ENCODE measurements around the gene RASAL3.

RASAL3 gene

DNA sequence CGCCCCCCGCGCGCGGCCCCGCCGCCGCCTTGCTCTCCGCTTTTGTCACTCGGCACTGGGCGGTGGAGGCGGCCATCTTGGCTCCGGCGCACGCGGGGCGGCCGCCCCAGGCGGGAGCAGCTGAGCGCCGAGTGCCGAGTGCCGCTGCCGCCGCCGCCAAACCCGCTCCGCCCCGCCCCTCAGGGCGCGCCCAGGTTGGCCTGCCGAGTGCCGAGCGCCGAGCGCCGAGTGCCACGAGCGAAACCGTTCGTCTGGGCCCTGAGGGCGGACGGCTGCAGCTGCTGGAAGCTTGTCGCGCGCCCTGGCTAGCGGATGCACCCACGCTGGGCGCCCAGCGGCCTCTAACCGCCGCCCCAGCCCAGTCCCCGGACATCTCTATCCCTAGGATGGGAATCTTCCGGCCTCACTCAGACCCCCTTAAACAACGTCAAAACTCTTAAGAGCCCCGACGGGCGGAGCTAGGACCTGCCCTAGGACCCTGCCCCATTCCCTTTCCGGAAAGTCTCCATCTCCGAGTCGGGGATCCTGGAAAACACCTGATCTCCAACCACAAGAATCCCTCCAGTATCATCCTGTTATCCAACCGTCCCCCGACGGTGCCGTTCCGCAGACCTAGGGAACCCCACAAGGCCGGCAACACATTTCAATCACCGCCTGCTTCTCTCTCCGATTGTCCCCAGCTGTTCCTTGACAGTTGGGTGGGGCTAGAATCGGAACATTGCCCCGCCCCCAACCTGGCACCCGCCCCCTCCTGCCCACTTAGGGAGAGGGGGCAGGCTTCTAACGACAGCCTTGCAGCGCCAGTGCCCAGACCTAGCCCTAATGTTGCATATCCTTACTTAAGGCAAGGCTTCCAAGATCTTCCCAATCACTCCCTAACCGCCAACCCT lies 31.5 kb downstream of the RASAL3 start:
- peak; percentile 96 for DNase-seq

DNA sequence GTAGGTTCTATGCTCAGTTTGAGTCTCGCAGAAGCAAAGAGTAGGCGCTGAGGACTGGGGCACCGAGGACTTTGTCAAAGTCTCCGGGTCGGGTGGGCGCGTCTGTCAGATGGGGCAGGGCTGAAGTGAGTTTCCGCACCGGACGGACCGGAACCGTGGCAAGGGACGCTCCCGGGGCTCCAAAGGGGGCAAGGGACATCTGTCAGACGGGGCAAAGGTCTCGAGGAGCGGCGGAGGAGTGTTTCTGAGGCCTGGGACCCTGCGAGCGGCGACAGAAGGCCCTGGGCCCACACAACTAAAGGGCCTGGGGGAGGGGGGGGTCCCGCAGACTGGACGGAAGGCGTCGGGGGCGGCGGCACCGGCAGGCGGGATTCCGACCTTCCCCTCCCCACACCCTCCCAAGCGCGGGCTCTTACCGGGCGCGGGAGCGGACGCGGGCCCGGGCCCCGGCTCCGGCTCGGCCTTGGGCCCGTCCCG lies 32.3 kb downstream of the RASAL3 start:
- peak; percentile 73 for DNase-seq

DNA sequence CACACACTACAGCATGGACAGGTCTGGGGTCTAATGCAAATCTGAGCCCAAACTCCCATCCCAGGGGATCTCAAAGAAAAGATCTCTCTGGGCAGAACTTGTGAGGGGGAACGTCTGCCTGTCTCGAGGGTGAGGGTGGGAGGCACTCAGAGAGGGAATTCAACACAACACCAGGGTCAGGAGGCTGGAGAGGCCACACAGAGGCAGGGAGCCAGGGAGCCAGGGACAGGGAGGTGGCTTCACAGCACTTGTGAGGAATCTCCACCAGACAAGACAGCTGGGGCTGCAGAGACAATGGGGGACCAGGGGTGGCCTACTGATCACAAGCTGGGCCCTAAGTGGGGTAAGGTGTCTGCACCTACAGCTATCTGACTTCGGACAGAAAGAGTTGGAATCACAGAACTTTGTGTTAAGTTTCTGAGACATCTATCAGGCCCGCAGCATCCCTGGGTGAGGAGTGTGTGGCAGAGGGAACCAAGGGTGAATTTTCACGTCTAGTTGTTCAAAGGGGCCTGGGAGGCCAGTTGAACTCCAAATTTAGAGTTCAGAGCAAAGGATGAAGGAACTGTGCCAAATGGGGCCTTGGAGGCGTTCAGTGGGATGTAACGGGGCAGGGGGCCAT lies 32.8 kb downstream of the RASAL3 start:
- no peak for DNase-seq

DNA sequence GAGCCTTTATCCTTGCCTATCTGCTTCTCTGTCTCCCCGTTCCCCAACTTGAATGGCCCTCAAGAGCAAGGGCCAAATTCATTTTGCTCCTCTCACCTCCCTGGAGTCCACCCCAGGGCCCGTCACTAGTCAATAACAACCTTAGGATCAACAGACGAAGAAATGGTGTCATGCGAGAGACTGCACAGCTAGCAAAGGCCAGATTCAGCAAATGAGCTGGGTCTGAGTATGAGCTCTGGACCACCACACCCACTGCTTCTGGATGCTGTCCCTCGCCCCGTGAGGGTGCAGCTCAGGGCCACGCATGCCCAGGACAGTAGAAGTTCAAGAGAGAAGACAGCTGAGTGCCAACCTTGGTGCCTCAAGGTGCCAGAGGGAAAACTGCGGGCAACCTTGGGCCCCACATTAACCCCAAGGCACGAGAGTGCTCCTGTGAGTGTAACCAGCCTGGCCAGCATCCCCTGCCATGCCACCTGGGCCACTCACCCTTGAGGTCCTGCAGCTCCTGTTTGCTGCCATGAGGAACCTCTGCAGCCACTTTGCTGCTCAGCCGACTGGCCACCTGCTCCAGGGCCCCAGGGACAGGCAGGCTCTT lies 33.7 kb downstream of the RASAL3 start:
- DNase-seq = no peak

DNA sequence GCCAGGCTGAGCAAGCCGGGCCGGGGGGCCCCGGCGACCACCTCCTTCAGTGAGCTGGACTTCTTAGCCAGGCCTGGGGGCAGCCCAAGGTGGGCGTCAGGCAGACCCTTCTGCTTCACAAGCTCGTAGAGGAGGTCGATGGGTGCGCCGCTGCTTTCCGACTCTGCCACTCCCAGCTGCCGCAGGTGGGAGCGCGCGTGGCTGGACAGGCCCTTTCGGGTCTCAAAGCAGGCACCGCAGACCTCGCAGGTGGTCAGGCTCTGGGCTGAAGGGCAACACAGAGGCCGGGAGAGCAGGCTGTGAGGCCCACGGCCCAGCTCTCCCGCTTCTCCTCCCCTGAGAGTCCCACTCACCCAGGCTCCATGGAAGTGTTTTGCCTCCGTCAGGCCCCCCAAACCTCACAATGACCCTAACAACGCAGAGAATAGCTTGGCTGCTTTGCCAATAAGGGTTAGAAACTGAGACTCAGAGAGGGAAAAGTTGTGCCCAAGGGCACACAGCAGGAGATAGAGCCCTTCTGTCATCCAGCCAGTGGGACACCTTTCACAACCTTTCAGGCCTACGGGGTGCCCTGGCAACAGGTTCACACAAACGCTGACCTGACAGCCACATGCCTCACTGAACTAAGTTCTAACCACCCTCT lies 34.4 kb downstream of the RASAL3 start:
- DNase-seq = no peak

DNA sequence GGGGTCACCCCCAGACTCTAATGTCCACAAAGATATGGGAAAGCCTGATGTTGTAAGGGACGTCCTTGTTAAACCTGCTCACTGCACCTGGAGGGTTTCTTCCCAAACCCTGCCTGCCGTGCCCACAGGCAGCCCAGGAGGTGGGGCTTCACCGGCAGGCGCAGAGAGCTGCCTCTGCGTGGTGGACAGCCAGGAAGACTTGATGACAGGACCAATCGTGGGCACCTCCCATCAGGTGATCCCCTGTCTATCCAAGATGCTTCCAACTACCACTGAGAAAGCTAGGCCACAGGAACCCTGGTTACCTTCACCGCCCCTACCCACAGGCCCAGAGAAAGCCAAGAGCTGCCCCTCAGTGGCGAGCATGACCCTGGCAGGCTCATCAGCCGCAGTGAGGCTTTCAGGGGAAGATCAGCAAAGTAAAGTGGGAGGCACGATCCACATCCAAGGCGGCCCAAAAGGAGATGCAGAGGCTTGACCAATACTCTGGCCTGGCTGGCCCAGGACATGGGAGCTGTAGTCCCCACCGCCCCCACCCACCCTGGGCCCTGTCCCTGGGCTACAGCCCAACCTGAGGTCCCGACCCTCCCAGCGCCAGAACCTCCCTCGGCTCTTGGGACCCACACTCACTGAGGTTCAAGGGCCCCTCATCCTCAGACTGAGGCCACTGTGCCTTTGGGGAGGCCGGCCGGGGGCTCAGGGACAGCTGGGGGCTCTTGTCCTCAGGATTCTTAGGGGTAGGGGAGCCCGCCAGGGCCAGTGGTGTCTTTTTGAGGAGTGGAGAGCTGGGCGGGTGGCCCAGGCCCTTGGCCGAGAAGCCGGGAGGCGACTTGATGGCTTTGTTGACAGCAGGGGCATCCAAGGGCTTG lies 35.2 kb downstream of the RASAL3 start:
- no peak for DNase-seq

DNA sequence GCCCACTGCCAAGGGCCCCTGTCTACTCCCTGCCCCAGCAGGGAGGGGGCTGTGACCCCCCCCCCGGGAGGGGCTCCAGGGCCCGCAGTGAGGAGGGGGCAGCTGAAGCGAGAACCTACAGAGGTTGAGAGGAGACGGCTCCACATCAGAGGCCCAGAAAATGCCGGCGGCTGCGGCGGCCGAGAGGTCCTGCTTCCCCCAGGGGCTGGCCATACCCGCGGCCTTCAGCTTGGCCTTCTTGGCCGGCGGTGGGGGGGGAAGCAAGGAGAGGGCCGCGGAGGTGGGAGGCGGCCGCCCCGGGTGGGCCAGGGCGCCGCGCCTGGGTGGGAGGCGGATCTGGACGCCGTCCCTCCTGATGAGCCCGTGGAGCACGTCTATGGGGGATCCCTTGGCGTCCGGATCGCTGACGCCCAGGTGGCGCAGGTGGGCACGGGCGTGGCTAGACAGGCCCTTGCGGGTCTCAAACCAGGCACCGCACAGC lies 36.3 kb downstream of the RASAL3 start:
- no peak for DNase-seq

DNA sequence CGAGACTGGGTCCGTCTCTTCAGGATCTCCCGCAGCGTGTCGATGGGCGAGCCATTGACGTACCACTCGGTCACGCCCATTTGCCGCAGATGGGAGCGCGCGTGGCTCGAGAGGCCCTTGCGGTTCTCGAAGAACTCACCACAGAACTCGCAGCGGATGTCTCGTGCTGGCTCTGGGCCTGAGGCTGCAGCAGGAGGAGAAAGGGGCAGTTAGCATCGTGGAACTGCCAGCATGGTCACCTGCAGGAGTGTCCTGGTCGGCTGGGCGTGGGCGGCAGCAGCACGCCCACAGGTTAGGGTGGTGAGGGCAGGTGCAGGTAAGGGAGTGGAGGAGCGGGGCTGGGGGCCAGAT lies 37.0 kb downstream of the RASAL3 start:
- DNase-seq = no peak

DNA sequence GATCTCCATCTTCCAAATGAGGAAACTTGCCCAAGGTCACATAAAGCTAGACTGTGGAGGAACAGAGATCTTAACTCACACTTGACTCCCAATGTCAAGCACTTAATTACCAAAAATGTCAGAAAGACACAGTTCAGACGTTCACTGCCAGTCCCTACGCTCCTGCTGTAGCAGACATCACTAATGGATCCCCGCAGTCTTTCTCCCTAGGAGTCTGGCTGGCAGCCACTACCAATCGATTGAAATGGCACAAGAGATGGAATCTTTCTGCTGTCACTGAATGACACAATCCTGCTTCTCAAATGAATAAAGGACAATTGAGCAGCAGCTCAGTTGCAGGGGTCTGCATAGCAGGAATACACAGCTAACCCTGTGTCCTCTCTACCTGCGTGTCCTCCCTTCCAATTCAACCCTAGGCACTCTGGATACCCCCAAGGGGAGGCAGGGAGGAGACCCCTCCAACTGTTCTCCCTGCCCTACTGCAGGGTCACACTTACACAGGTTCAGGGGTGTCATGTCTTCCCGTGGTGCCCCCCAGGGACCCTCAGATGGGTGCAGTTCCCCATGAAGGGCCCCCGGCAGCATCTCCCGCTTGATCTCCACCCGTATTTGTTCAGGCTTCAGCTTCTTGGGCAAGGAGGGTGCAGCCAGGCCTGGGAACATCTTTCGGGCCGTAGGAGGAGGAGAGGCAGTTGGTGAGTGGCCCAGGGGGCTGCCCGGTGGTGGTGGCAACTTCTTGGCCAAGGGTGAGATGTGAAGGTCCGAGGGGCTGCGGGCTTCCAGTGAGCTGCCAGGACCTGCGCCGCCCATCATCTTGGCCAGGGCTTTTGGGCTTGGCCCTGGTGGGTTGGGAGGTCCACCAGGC lies 37.6 kb downstream of the RASAL3 start:
- DNase-seq = no peak

DNA sequence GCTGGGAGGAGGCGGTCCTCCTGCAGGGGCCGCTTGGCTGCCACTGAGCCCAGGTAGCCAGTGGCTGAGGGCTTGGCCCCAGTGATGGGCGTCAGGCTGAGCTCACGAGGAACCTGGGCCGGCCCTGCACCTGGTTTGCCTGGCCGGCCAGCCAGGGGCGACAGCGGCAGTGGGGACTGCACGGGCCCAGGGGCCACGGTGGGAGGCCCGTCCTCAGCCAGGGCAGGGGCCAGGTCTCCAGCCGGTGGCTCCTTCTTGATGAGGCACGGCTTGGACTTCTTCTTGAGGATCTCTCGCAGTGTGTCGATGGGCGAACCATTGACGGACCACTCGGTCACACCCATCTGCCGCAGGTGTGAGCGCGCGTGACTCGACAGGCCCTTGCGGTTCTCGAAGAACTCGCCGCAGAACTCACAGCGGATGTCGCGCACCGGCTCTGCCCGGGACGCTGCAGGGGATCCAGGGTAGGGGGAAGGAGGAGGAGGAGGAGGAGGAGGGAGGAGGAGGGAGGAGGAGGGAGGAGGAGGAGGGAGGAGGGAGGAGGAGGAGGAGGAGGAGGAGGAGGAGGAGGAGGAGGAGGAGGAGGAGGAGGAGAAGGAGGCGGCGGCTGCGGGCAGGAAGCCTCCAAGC lies 38.9 kb downstream of the RASAL3 start:
- no peak for DNase-seq

DNA sequence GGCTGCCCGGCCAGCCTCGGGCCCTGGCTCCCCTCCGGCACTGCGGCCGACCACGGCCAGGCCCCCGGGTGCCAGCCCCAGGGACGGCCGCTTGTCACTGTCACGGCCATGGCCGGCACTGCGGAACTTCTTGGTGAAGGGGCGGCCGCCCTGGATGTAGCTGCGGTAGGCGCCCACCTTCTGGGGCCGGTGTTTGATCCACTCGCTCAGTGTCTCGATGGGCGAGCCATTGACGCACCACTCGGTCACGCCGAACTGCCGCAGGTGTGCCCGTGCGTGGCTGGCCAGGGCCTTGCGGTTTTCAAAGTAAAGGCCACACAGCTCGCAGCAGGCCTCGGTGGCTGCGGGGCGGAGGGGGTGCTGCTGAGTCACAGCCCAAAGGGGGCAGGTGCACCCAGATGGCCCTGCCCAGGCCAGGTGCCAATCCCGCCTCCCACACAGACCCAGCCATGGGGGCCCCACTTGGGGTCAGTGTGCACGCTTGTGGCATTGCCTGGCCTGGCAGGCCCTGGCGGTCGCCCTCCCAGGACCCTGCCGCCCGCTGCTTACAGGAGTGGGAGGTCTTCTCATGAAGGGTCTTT lies 39.6 kb downstream of the RASAL3 start:
- no peak for DNase-seq

DNA sequence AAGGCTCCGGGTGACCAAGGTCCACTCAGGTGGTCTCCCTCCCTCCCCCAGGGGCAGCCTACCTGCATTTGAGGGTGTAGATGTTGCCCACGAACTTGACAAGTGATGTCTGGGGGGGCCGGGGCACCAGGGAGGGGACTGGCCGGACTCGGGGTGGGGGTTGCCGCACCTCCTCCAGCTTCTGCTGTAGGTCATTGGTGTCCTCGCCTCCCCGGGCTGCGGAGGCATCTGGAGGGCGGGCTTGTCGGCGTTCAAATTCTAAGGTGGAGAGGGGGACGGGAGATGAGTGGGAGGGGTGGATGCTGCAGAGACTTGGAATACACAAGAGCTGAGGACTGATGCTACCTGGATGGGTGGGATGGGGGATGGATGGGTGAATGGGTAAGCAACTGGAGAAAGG lies 40.2 kb downstream of the RASAL3 start:
- no peak for DNase-seq

DNA sequence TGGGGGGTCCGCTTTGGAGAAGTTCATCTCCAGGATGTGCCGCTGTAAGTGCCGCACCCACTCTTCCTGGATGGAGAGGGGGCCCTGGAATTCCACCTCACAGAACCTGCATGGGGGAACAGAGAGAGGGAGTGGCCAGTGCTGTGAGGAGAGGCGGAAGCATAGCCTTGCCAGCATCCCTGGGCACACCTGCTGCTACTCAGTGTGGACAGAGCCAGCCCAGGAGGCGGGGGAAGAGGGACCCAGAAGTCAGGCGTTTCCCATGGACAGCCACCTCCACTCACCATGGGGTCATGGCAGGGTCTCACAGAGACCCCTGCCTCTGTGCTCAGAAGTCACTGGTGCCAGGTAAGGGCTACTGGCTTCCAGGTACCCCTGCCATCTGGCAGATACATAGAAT lies 41.2 kb downstream of the RASAL3 start:
- DNase-seq = no peak

DNA sequence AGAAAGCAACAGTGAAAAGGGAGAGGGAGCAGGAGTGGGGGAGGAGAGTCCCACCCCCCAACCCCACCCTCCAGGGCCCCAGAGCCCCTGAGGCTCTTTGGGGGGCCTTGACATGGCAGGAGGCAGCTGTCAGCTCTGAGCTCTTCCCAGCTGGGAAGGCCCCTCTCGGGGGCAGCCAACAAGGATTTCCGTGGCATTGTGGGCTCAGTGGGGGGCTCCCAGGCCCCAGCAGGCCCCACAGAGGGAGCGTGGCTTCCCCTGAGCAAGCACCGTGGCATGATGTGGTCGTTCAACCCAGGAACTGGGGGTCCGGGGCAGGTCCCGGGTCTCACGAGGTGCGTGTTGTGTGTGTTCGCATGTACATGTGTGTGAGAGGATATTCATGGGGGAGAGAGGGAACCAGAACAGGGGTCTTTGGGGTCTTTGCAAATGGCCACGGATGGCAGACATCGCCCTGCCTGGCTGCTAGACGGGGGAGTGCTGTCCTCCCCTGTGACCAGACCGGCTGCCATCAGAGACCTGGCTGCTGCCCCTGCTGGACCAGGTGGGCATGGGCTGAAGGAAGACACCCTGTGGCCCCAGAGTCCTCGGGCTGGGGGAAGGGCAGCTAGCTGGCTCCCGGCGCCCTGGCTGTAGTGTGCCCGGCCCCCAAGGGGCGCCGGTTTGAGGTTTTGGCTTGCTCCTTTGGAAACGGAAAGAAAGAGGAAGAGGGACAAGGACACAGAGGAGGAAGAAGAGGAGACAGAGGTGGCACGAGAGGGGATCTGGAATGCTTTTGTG lies 41.9 kb downstream of the RASAL3 start:
- no peak for DNase-seq

DNA sequence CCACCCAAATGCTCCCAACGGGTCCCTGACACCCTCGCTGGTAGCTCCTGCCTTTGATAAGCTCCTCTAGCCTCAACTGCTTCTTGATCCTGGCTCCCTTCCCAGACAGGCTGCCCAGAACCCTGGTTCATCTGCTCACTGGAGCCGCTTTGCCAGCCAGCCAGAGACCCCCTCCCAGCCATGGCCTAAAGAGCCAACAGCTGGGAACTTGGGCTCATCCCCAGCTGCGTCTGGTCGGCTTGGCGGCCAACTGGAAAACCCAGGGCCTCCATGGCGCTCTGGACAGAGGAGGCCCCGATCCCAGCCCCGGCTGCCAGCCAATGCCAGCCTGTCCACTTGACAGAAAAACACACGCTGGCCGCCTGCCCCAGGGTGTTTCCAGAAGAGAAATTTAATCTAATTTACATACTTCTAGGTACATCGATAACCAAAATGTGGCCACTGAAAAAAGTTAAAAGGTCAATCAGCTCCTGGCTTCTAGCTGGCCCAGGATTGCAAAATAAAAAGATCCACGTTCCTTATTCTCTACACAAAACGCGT lies 42.6 kb downstream of the RASAL3 start:
- no peak for DNase-seq

DNA sequence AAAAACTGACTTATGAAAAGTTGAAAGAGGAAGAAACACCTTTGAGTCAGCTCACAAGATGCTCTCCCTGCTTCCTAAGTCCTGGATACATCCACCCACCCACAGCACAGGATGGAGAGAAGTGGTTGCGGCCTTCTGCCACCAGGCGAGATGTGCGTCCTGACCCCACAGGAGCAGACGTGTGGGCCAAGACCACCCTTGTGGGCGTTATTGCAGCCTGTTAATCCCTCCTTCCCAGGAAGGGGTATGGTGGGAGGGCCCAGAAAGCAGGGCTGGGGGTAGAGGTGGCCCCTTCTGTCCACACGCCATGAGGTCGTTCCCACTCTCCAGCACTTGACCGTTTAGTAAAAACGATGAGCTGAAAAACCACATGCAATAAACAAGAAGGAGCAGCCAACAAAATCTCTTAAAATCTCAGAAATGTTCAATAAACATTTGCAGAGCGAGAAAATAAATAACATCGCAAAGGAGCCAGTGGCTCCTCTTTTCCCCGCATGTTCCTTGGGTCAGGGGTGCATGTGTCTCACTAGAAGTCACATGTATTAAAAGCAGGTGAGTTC lies 43.1 kb downstream of the RASAL3 start:
- no peak for DNase-seq

DNA sequence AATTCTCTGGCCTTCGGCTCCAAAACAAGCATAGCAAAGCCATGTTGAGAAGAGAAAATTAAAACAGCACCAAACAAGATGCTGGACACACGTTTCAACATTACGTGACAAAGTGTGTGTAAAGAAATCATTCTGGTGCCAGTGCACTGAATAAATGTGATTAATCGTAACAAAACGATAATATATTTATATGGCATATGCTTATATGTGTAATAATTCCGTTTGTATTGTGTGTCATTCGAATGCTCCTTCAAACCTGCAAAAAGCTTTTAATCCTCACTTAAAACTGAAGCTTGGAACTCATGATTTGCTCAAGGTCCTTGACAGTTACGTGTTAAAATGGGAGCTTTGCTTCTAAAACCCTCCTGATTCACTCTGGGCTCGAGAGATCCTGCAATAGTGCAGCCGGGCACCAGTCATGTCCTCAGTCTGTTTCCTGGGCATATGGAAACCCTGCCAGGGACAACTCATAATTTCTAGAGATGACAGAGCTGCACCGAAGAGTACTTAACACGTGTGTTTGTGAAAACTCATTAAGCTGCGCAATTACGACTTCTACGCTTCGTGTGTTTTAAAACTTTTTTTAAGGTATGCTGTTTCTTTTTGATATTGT lies 44.8 kb downstream of the RASAL3 start:
- DNase-seq = no peak

DNA sequence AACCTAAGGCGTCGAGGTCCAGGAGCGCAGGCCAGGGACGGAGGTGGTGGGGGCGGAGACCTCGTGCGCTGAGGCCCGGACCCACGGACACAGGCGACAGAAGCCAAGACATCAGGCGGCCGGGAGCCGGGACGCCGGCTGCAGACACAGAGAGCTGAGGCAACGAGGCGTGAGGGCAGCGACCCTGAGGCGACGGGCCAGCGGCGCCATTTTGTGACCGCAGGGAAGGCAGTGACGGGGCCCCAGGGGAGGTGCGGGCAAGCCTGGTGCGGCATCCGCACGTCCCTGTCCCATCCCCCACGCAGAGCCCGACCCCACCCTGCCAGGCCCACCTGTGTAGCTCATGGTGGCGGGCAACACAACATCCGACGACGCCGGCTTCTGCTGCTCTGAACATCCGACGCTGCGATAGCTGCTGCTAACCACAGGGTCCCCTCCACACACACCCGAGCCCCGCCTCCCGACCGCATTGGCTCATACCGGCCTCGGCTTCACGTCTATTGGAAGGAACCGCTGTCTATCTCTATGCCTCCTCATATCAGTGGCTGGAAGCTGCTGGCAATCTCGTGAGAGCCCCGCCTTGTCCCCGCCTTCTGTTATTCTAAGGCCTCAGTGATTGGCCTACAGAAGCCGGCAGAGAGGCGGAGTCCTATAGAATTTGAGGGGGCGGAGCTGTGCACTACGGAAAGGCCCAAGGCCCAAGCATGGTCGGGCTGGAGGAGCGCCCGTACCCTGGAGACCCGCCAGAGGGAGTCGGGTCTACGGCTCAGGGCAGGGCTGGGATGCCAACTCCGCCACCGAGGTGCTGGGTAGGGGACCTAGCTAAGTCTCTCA lies 45.5 kb downstream of the RASAL3 start, which contains the start of gene AKAP8L:
Gene AKAP8L (minus strand): TSS at position 410 of the 834 bp plus-strand sequence. CDS start 65 bp downstream, at position 345.
- DNase-seq = peak; percentile 96

Data from activated CD8-positive, alpha-beta memory T cell treated with anti-CD3 and anti-CD28 coated beads, Interleukin-2, amount 50 U/mL, for 48 hours (primary cell).